ENCODE measurements around the gene L1CAM.

Gene L1CAM

DNA sequence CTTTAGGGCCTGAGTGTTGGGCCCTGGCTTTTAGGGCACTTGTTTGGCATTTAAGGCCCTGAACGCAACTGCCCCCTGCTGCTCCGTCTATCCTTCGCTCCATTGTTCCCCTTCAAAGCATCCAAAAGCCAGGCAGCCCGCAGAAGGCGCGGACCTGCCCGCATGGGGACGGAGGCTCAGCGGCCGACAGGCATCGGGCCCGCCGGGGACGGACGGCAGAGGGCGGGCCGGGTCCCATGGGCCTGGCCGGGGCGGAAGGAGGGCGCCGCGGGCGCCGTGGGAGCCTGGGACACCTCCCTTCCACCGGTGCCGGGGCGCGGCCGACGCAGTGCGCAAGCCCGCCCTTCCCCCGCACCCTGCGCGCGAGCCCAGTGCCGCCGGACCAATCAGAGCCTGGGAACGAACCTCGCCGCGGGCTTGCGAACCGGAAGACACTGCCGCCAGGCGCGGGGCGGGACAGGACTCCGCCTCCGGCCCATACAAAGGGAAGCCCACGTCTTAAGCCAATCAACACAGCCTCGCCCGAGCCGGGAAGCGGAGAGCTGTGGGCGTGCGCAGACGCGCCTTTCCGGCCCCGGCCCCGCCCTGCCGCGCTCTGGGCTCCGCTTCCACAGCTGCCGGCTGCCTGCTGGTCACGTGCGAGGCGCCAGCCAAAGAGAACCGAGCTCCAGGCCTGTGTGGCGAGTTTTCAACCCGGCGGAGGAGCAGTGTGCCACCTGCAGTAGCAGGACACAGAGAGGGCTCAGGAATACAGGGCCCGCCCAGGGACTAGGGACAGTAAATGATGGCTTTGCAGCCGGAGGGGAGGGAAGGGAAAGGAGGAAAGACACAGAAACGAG is 42.2 kb upstream of the L1CAM start (continued):
- TF ChIP-seq, protein P1, sequence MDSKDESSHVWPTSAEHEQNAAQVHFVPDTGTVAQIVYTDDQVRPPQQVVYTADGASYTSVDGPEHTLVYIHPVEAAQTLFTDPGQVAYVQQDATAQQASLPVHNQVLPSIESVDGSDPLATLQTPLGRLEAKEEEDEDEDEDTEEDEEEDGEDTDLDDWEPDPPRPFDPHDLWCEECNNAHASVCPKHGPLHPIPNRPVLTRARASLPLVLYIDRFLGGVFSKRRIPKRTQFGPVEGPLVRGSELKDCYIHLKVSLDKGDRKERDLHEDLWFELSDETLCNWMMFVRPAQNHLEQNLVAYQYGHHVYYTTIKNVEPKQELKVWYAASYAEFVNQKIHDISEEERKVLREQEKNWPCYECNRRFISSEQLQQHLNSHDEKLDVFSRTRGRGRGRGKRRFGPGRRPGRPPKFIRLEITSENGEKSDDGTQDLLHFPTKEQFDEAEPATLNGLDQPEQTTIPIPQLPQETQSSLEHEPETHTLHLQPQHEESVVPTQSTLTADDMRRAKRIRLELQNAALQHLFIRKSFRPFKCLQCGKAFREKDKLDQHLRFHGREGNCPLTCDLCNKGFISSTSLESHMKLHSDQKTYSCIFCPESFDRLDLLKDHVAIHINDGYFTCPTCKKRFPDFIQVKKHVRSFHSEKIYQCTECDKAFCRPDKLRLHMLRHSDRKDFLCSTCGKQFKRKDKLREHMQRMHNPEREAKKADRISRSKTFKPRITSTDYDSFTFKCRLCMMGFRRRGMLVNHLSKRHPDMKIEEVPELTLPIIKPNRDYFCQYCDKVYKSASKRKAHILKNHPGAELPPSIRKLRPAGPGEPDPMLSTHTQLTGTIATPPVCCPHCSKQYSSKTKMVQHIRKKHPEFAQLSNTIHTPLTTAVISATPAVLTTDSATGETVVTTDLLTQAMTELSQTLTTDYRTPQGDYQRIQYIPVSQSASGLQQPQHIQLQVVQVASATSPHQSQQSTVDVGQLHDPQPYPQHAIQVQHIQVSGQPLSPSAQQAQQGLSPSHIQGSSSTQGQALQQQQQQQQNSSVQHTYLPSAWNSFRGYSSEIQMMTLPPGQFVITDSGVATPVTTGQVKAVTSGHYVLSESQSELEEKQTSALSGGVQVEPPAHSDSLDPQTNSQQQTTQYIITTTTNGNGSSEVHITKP (tag by site-specific recombination; IDR thresholded peaks at IDR 0.05), result no peak; the same call in 1 of the 2 replicates
- peak; percentile 84 for TF ChIP-seq ZNF223 (tag by site-specific recombination; IDR thresholded peaks at IDR 0.05)
- TF ChIP-seq ZNF837 (tag by site-specific recombination; IDR thresholded peaks at IDR 0.05), result no peak
- TF ChIP-seq ZNF16 (tag by site-specific recombination; IDR thresholded peaks at IDR 0.05; ENCODE audit: low read depth), result no peak
- TF ChIP-seq ZNF571 (tag by site-specific recombination; IDR thresholded peaks at IDR 0.05), result no peak

DNA sequence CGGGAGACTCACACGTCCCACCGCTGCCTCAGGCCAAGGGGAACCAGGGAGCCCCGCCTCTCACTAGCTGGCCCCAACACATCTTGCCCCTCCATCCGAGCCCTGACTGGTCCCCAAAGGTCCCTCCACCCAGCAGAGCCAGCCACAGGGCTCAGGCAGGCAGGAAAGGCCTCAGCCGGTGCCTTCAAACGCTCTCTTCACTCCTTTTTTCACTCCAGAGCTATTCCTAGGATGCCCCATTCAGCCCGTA is 41.6 kb upstream of the L1CAM start:
- peak overlapping the region; percentile 95 for H3K27ac ChIP-seq (ENCODE audit: extremely low read depth, low read depth, low read length)
- CTCF ChIA-PET, result interaction anchor here (0.6 to 14.7 kb wide), 5 partner anchors 12 to 163 kb away, joined by 3 to 267 read pairs (median 4); partner anchors contain the start of genes PLXNB3 and RENBP
- H3K9me3 ChIP-seq (ENCODE audit: control insufficient read depth, insufficient read depth, low read depth, low read length), result no peaks in the 10 kb centered on the region
- TF ChIP-seq ZNF366 (tag by site-specific recombination; conservative IDR thresholded peaks at IDR 0.05) (peak; percentile 41; the same call in 1 of the 2 replicates), ZNF248 (tag by site-specific recombination; IDR thresholded peaks at IDR 0.05) (no peak), KLF9 (tag by site-specific recombination; IDR thresholded peaks at IDR 0.05; ENCODE audit: low read depth) (peak; percentile 9; the same call in 1 of the 2 replicates), ZNF112 (tag by site-specific recombination; IDR thresholded peaks at IDR 0.05) (no peak), TRIM28 (IDR thresholded peaks at IDR 0.05; ENCODE audit: borderline replicate concordance, low read length) (no peak), ZNF416 (tag by site-specific recombination; IDR thresholded peaks at IDR 0.05) (no peak), ZBTB48 (tag by site-specific recombination; IDR thresholded peaks at IDR 0.05) (peak; percentile 91)
- TF ChIP-seq, protein P2, sequence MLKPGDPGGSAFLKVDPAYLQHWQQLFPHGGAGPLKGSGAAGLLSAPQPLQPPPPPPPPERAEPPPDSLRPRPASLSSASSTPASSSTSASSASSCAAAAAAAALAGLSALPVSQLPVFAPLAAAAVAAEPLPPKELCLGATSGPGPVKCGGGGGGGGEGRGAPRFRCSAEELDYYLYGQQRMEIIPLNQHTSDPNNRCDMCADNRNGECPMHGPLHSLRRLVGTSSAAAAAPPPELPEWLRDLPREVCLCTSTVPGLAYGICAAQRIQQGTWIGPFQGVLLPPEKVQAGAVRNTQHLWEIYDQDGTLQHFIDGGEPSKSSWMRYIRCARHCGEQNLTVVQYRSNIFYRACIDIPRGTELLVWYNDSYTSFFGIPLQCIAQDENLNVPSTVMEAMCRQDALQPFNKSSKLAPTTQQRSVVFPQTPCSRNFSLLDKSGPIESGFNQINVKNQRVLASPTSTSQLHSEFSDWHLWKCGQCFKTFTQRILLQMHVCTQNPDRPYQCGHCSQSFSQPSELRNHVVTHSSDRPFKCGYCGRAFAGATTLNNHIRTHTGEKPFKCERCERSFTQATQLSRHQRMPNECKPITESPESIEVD (tag by site-specific recombination; IDR thresholded peaks at IDR 0.05), result no peak
- TF ChIP-seq, protein P3, sequence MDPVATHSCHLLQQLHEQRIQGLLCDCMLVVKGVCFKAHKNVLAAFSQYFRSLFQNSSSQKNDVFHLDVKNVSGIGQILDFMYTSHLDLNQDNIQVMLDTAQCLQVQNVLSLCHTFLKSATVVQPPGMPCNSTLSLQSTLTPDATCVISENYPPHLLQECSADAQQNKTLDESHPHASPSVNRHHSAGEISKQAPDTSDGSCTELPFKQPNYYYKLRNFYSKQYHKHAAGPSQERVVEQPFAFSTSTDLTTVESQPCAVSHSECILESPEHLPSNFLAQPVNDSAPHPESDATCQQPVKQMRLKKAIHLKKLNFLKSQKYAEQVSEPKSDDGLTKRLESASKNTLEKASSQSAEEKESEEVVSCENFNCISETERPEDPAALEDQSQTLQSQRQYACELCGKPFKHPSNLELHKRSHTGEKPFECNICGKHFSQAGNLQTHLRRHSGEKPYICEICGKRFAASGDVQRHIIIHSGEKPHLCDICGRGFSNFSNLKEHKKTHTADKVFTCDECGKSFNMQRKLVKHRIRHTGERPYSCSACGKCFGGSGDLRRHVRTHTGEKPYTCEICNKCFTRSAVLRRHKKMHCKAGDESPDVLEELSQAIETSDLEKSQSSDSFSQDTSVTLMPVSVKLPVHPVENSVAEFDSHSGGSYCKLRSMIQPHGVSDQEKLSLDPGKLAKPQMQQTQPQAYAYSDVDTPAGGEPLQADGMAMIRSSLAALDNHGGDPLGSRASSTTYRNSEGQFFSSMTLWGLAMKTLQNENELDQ (tag by site-specific recombination; IDR thresholded peaks at IDR 0.05; ENCODE audit: low read depth), result no peak
- TF ChIP-seq, protein P4, sequence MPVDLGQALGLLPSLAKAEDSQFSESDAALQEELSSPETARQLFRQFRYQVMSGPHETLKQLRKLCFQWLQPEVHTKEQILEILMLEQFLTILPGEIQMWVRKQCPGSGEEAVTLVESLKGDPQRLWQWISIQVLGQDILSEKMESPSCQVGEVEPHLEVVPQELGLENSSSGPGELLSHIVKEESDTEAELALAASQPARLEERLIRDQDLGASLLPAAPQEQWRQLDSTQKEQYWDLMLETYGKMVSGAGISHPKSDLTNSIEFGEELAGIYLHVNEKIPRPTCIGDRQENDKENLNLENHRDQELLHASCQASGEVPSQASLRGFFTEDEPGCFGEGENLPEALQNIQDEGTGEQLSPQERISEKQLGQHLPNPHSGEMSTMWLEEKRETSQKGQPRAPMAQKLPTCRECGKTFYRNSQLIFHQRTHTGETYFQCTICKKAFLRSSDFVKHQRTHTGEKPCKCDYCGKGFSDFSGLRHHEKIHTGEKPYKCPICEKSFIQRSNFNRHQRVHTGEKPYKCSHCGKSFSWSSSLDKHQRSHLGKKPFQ (tag by site-specific recombination; IDR thresholded peaks at IDR 0.05), result no peak
- TF ChIP-seq, protein P5, sequence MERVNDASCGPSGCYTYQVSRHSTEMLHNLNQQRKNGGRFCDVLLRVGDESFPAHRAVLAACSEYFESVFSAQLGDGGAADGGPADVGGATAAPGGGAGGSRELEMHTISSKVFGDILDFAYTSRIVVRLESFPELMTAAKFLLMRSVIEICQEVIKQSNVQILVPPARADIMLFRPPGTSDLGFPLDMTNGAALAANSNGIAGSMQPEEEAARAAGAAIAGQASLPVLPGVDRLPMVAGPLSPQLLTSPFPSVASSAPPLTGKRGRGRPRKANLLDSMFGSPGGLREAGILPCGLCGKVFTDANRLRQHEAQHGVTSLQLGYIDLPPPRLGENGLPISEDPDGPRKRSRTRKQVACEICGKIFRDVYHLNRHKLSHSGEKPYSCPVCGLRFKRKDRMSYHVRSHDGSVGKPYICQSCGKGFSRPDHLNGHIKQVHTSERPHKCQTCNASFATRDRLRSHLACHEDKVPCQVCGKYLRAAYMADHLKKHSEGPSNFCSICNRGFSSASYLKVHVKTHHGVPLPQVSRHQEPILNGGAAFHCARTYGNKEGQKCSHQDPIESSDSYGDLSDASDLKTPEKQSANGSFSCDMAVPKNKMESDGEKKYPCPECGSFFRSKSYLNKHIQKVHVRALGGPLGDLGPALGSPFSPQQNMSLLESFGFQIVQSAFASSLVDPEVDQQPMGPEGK (tag by site-specific recombination; IDR thresholded peaks at IDR 0.05), result 0 out of 2 replicates have a peak, but pooled peaks have one; percentile 9
- TF ChIP-seq, protein P6, sequence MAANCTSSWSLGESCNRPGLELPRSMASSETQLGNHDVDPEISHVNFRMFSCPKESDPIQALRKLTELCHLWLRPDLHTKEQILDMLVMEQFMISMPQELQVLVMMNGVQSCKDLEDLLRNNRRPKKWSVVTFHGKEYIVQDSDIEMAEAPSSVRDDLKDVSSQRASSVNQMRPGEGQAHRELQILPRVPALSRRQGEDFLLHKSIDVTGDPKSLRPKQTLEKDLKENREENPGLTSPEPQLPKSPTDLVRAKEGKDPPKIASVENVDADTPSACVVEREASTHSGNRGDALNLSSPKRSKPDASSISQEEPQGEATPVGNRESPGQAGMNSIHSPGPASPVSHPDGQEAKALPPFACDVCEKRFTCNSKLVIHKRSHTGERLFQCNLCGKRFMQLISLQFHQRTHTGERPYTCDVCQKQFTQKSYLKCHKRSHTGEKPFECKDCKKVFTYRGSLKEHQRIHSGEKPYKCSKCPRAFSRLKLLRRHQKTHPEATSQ (tag by site-specific recombination; IDR thresholded peaks at IDR 0.05), result no peak
- H3K4me1 ChIP-seq (ENCODE audit: control insufficient read depth, insufficient read depth, low read length), result peaks cover 10% of the 10 kb centered on the region
- POLR2A ChIA-PET, result interaction anchor here (0.7 to 4.2 kb wide), 13 partner anchors 12 to 240 kb away, joined by 3 to 67 read pairs (median 8); partner anchors contain the start of genes HCFC1, RENBP, SLC6A8 and TMEM187
- H3K4me3 ChIP-seq (ENCODE audit: low read depth, low read length), result peak overlapping the region; percentile 66
- H3K36me3 ChIP-seq (ENCODE audit: control insufficient read depth in 2 of 2, insufficient read depth in 1 of 2, low read length in 2 of 2), result peaks cover 14 to 37% of the 10 kb centered on the region in 2 experiments

Data from HEK293 (cell line).